Measurements from ENCODE around the gene MTIF2.
"Not testable (repeated sequence)": the region's sequence is repeated elsewhere in the genome, so short reads cannot be mapped to it uniquely, and the experiment has no call there.

Gene MTIF2, protein sequence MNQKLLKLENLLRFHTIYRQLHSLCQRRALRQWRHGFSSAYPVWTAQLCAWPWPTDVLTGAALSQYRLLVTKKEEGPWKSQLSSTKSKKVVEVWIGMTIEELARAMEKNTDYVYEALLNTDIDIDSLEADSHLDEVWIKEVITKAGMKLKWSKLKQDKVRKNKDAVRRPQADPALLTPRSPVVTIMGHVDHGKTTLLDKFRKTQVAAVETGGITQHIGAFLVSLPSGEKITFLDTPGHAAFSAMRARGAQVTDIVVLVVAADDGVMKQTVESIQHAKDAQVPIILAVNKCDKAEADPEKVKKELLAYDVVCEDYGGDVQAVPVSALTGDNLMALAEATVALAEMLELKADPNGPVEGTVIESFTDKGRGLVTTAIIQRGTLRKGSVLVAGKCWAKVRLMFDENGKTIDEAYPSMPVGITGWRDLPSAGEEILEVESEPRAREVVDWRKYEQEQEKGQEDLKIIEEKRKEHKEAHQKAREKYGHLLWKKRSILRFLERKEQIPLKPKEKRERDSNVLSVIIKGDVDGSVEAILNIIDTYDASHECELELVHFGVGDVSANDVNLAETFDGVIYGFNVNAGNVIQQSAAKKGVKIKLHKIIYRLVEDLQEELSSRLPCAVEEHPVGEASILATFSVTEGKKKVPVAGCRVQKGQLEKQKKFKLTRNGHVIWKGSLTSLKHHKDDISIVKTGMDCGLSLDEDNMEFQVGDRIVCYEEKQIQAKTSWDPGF

DNA sequence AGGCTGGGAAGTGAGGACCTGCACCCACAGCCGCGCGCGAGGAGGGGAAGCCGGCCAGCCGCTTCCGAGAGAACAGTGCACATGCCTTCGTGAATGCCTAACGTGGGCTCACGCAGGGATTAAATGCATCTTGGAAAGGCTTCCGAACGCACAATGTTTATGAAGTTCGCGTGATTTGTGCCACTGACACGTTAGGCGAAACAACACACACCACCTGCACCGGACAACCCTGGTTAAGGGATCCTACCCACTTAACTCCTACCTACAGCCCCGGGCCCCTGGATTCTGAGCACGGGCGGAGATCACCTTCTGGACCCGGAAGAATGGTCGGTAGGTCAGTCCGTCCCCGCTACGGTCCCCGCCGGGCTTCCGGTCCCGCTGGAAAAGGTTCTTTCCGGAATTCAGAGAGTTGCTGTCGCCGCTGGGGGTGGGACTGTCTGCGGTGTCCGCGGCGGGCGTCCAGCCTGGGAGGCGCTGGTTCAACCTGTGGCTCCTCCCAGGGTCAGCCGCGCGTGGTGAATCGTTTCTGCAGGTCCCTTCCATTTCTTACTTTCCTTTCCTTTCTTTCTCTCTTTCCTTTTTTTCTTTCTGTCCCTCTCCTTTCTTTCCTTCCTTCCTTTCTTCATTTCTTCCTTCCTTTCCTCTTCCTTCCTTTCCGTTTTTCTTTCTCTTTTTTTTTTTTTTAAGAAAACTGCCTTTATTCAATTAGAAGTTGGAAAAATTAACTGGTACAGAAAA lies at the start of gene MTIF2:
Gene MTIF2 (minus strand): TSS at position 325 of the 738 bp plus-strand sequence. CDS start 5,373 bp downstream, outside the sequence.
- DNase-seq (ENCODE audit: low read depth in 2 of 2) = peak; percentile 84 to 92

DNA sequence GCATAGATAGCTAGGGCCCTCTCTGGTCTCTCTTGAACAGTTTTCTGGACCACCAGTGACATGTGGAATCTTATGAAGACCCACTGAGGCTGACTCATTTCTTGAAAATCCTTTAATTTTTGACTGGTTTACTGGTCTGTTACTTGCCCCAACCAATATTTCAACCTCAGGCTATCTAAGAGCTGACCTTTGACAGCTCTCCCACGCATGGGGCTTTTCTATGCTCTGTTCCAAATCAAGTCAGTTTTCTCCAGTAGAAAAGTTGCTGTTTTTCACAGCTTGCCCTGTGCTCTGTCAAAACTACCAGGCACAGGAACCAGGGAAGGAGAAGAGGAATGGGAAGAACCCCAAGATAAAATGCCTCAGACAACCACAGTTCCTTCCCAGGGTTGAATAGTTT lies 46.0 kb upstream of the MTIF2 start:
- no peak for DNase-seq (ENCODE audit: low read depth in 2 of 2)

DNA sequence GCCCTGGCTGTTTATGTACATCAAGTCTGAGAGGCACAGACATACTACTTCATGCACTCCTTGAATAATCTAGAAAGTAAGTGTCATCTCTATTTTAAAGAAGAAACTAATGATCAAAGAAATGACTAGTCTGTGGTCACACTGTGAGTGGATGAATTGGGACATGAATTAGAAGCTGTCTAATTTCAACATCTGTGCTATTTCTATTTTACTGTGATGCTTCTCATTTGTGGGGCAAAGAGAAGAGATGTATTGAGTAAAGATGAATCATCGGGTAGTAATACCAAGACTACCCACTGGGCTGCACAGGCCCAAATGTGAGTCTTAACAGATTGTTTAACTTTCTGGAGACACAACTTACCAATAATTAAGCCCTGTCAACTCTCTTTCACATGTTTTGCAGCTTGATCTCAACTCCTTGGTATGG lies 42.4 kb upstream of the MTIF2 start:
- DNase-seq (ENCODE audit: low read depth in 2 of 2) = peak in 1 of 2 experiments; percentile 15

DNA sequence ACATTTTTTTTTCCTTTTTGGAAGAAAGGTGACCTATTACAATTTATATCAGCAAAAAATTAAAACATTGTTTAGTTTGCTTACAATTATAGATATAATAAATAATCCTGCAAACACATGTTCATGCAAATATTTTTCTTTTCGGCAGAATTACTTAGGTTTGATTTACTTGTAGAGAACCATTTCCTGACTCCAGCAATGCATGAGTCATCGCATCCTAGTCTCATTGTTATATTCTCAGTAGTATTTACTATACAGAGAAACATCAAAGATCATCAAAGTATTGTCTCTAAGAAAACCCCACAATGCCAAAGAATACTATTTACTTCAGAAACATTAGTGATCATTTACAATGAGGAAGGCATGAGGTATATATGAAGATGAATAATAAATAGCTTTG lies 40.4 kb upstream of the MTIF2 start:
- DNase-seq (ENCODE audit: low read depth in 2 of 2) = no peak

- DNase-seq (ENCODE audit: low read depth in 2 of 2) = no peak
Measured at GRCh38 chr2:55302241-55302640, 33.2 kb upstream of the MTIF2 start.

DNA sequence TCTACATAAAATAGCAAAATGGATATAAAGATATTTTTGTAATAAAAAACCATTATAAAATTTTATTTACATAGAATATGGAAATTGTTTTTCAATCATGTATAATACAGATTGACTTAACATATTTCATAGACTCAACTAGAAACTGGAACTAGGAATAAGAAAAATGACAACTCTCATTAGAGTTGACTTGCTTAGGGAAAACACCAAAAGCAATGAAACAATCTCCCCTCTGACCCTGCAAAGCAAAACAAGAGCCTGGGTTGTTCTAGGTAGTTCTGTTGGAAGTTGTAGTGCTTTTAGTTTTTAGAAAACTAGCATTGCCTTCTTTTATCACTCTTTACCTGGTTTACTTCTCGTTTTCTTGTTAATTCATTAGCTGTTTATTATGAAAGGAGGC lies 32.2 kb upstream of the MTIF2 start:
- DNase-seq (ENCODE audit: low read depth in 2 of 2) = no peak

- DNase-seq (ENCODE audit: low read depth in 2 of 2) = no peak
Measured at GRCh38 chr2:55296393-55296792, 27.4 kb upstream of the MTIF2 start.

- DNase-seq (ENCODE audit: low read depth in 2 of 2) = no peak
Measured at GRCh38 chr2:55283083-55283482, 14.1 kb upstream of the MTIF2 start.

GRCh38 chr2:55282110-55282917 lies 13.3 kb upstream of the MTIF2 start:
- peak; percentile 76 to 81 for DNase-seq (ENCODE audit: low read depth in 2 of 2)

GRCh38 chr2:55280851-55281546 lies 12.0 kb upstream of the MTIF2 start:
- not testable (repeated sequence) for DNase-seq (ENCODE audit: low read depth in 2 of 2)

GRCh38 chr2:55279859-55280424 lies 10.9 kb upstream of the MTIF2 start:
- DNase-seq (ENCODE audit: low read depth in 2 of 2) = not testable (repeated sequence)

- not testable (repeated sequence) for DNase-seq (ENCODE audit: low read depth in 2 of 2)
Measured at GRCh38 chr2:55279214-55279835, 10.3 kb upstream of the MTIF2 start.

- no peak for DNase-seq (ENCODE audit: low read depth in 2 of 2)
Measured at GRCh38 chr2:55277310-55277709, 8.3 kb upstream of the MTIF2 start.

GRCh38 chr2:55274346-55274745 lies 5.3 kb upstream of the MTIF2 start:
- not testable (repeated sequence) for DNase-seq (ENCODE audit: low read depth in 2 of 2)

GRCh38 chr2:55269645-55269990 lies 587 bp upstream of the MTIF2 start:
- DNase-seq (ENCODE audit: low read depth in 2 of 2) = no peak

- no peak for DNase-seq (ENCODE audit: low read depth in 2 of 2)
Measured at GRCh38 chr2:55268288-55268906, 634 bp downstream of the MTIF2 start.

DNA sequence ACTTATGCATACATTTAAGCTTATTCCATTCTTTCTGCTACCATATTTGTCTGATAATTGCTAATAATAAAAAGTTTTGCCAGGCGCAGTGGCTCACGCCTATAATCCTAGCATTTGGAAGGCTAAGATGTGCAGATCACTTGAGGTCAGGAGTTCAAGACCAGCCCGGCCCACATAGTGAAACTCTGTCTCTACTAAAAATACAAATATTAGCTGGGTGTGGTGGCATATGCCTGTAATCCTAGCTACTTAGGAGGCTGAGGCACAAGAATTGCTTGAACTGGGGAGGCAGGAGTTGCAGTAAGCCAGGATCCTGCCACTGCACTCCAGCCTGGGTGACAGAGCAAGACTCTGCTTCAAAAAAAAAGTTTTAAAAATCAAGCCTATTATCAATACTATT lies 9.4 kb downstream of the MTIF2 start:
- not testable (repeated sequence) for DNase-seq (ENCODE audit: low read depth in 2 of 2)

DNA sequence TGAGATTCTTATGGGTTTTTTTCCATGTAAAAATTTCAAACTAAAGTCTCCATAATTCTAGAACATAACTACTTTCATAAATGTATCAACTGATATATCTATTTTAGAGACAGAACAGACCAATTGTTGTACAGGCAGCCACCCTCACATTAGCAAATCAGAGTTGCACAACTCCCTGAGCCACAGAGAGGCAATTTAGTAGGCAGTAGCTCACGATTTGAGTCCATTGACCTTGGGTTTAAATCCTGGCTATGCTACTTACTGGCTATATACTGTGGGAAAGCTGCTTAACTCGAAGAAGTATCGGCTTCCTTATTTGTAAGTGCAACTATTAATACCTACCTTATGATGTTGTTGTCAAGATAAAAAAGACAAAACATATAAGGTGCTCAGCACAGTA lies 16.2 kb downstream of the MTIF2 start:
- no peak for DNase-seq (ENCODE audit: low read depth in 2 of 2)

DNA sequence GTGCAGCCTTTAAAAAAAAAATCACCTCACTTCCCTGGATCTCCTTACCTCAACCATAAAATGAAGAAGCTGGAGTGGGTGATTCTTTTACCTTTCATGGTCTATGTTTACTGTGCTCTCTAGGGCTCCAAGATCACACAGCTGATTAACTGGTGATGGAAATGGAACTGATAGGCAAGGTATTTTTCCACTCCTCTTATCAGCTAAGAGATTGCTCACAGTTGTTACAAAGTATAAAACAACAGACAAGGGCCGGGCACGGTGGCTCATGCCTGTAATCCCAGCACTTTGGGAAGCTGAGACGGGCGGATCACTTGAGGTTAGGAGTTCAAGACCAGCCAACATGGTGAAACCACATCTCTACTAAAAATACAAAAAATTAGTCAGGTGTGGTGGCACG lies 22.0 kb downstream of the MTIF2 start:
- no peak for DNase-seq (ENCODE audit: low read depth in 2 of 2)

DNA sequence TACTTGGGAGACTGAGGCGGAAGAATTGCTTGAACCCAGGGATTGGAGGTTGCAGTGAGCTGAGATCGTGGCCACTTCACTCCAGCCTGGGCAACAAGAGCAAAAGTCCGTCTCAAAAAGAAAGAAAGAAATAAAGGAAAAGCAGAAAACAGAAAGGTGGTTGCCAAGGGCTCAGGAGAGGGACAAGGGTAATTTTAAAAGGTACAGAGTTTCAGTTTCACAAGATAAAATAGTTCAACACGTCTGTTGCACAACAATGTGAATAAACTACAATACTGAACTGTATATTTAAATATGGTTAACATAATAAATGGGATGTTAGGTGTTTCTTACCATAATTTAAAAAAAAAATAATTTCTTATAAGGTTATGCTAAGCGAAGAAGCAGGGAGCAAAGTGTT lies 23.6 kb downstream of the MTIF2 start:
- no peak for DNase-seq (ENCODE audit: low read depth in 2 of 2)
